ENCODE data around the gene WDR70. TPM values are rescaled to one million over a fixed set of nuclear protein-coding genes. Genes with fewer than 3 reads are reported as not detected.

Gene WDR70
- total RNA-seq, 2 donors from 2014 or later: 26.7 to 28.6 TPM

- Histone ChIP-seq H3K27ac (no peak overlapping the region), H3K36me3 (no peaks in the 10 kb centered on the region), H3K9ac (ENCODE audit: low read depth in 2 of 2, low read length in 2 of 2) (no peak overlapping the region), H3K27me3 (no peaks in the 10 kb centered on the region), H3K4me3 (no peak overlapping the region), H3K4me1 (peaks cover 3% of the 10 kb centered on the region), H3K9me3 (no peaks in the 10 kb centered on the region)
- intact Hi-C loops (cut with DNase I): no loop called here
- no peak for DNase-seq
- no peak for TF ChIP-seq CTCF (IDR thresholded peaks at IDR 0.05)
These were observed 360.7 kb downstream of the WDR70 start for GRCh38 chr5:37739817-37740261.

GRCh38 chr5:37740331-37741066, 361.4 kb downstream of the WDR70 start:
- no peak for TF ChIP-seq CTCF (IDR thresholded peaks at IDR 0.05)
- H3K27me3 ChIP-seq: no peaks in the 10 kb centered on the region
- H3K36me3 ChIP-seq: no peaks in the 10 kb centered on the region
- peaks cover 3% of the 10 kb centered on the region for H3K4me1 ChIP-seq
- H3K27ac ChIP-seq: no peak overlapping the region
- H3K4me3 ChIP-seq: no peak overlapping the region
- no peak overlapping the region for H3K9ac ChIP-seq (ENCODE audit: low read depth in 2 of 2, low read length in 2 of 2)
- intact Hi-C loops (cut with DNase I): no loop called here
- no peaks in the 10 kb centered on the region for H3K9me3 ChIP-seq
- DNase-seq: no peak

- DNase-seq: no peak
- intact Hi-C loops (cut with DNase I): no loop called here
- Histone ChIP-seq H3K9me3 (no peaks in the 10 kb centered on the region), H3K36me3 (no peaks in the 10 kb centered on the region), H3K27ac (no peak overlapping the region), H3K27me3 (no peaks in the 10 kb centered on the region), H3K4me1 (peaks cover 3% of the 10 kb centered on the region), H3K9ac (ENCODE audit: low read depth in 2 of 2, low read length in 2 of 2) (no peak overlapping the region), H3K4me3 (no peak overlapping the region)
- TF ChIP-seq CTCF (IDR thresholded peaks at IDR 0.05): no peak
These were observed 363.0 kb downstream of the WDR70 start for GRCh38 chr5:37742111-37742510.

- DNase-seq: no peak
- H3K4me3 ChIP-seq: no peak overlapping the region
- H3K9ac ChIP-seq (ENCODE audit: low read depth in 2 of 2, low read length in 2 of 2): no peak overlapping the region
- no peaks in the 10 kb centered on the region for H3K36me3 ChIP-seq
- TF ChIP-seq CTCF (IDR thresholded peaks at IDR 0.05): no peak
- no peaks in the 10 kb centered on the region for H3K27me3 ChIP-seq
- no peaks in the 10 kb centered on the region for H3K9me3 ChIP-seq
- intact Hi-C loops (cut with DNase I): no loop called here
- H3K27ac ChIP-seq: no peak overlapping the region
- H3K4me1 ChIP-seq: no peaks in the 10 kb centered on the region
These were observed 372.1 kb downstream of the WDR70 start for GRCh38 chr5:37751227-37751626.

- Histone ChIP-seq H3K4me1 (no peaks in the 10 kb centered on the region), H3K36me3 (no peaks in the 10 kb centered on the region), H3K9me3 (no peaks in the 10 kb centered on the region), H3K27ac (no peak overlapping the region), H3K27me3 (no peaks in the 10 kb centered on the region), H3K9ac (ENCODE audit: low read depth in 2 of 2, low read length in 2 of 2) (no peak overlapping the region), H3K4me3 (no peak overlapping the region)
- no peak for DNase-seq
- intact Hi-C loops (cut with DNase I): no loop called here
- no peak for TF ChIP-seq CTCF (IDR thresholded peaks at IDR 0.05)
These were observed 375.9 kb downstream of the WDR70 start for GRCh38 chr5:37754976-37755375.

Data from colonic mucosa (tissue), 4 donors.